Endothelial cell of umbilical vein (primary cell): ENCODE data around the gene FLNB. TPM values are rescaled to one million over a fixed set of nuclear protein-coding genes. Genes with fewer than 3 reads are reported as not detected.

Experiments used
- BruUV-seq: library from RNA; stranded (reverse); fragments of 400-500 nt; replicated peaks from 2 replicates; lab custom pipeline; 2021; lab: Mats Ljungman, UMichigan
- CTCF ChIA-PET: fragments of 300-600, 350-600 bp; sonication (Branson Sonifier 250); formaldehyde crosslinking; loops from one replicate; lab custom pipeline; 2021; ENCODE audit warnings: antibody characterized with exemption, inconsistent platforms; lab: Charles Lee
- POLR2A ChIA-PET: fragments of 300-600, 350-600 bp; sonication (Branson Sonifier 250); formaldehyde crosslinking; loops from one replicate; lab custom pipeline; 2021; ENCODE audit warnings: antibody characterized with exemption, inconsistent platforms; lab: Charles Lee
- DNase-seq: peaks from one replicate; pipeline ENCODE4 v3.0.0-alpha.2; 2011; ENCODE audit warnings: low read depth, low spot score
- FAIRE-seq: peaks from 2 replicates; lab custom pipeline; 2011; peaks lifted over from hg19 to GRCh38; lab: Jason Lieb, UNC
- H2AFZ ChIP-seq: 2 replicates; pipeline ENCODE4 v1.6.0; 2012; ENCODE audit warnings: low read depth, low read length, control low read depth, inconsistent platforms
- H3K27ac ChIP-seq: 2 replicates; pipeline ENCODE4 v1.5.1; 2011; ENCODE audit warnings: low read depth, mild to moderate bottlenecking, control low read depth, low read length, moderate library complexity; ENCODE audit not compliant: insufficient read depth
- H3K27me3 ChIP-seq, 2 experiments: 2 replicates each; pipeline versions ENCODE4 v1.6.0 to v1.6.1; 2011; ENCODE audit warnings: low read length in 2 of 2, mixed read lengths in 1 of 2; ENCODE audit not compliant: control insufficient read depth in 2 of 2, insufficient read depth in 2 of 2
- H3K36me3 ChIP-seq, 2 experiments: 2 replicates in 1 of 2; 3 replicates in 1 of 2; pipeline ENCODE4 v1.5.1; 2011; ENCODE audit warnings: low read length in 2 of 2, mild to moderate bottlenecking in 1 of 2, moderate library complexity in 1 of 2; ENCODE audit not compliant: control insufficient read depth in 2 of 2, insufficient read depth in 2 of 2; ENCODE audit errors: extremely low read depth in 1 of 2
- H3K4me1 ChIP-seq: 3 replicates; pipeline ENCODE4 v1.5.1; 2011; ENCODE audit warnings: mild to moderate bottlenecking, low read length; ENCODE audit not compliant: control insufficient read depth, insufficient read depth; ENCODE audit errors: extremely low read depth
- H3K4me2 ChIP-seq: 2 replicates; pipeline ENCODE4 v1.6.1; 2011; ENCODE audit warnings: low read length, control low read depth, mixed read lengths; ENCODE audit not compliant: insufficient read depth
- H3K4me3 ChIP-seq, 3 experiments: fragments of 200-600 bp in 1 of 3; sonication (generic), shearing (Covaris generic) in 1 of 3; replicated peaks in 1 of 3; 2 replicates each; pipeline ENCODE4 v1.5.1; 2011 to 2016; ENCODE audit warnings: control low read depth in 3 of 3, low read length in 3 of 3, mild to moderate bottlenecking in 2 of 3, inconsistent platforms in 1 of 3, low read depth in 1 of 3, moderate library complexity in 1 of 3; ENCODE audit not compliant: insufficient read depth in 1 of 3
- H3K79me2 ChIP-seq: 2 replicates; pipeline ENCODE4 v1.6.0; 2012; ENCODE audit warnings: low read length, inconsistent platforms; ENCODE audit not compliant: control insufficient read depth, insufficient read depth
- H3K9ac ChIP-seq: replicated peaks from 2 replicates; pipeline ENCODE3; 2011; ENCODE audit warnings: low read length, control low read depth; ENCODE audit not compliant: insufficient read depth; ENCODE audit errors: extremely low read depth
- H3K9me1 ChIP-seq: replicated peaks from 3 replicates; pipeline ENCODE4 v1.6.0; 2011; ENCODE audit warnings: mild to moderate bottlenecking, low read length; ENCODE audit not compliant: control insufficient read depth, insufficient read depth; ENCODE audit errors: extremely low read depth
- H3K9me3 ChIP-seq: replicated peaks from 2 replicates; pipeline ENCODE4 v1.5.1; 2012; ENCODE audit warnings: low read length, inconsistent platforms; ENCODE audit not compliant: control insufficient read depth, insufficient read depth
- H4K20me1 ChIP-seq: replicated peaks from 2 replicates; pipeline ENCODE3; 2011; ENCODE audit warnings: mild to moderate bottlenecking, low read length; ENCODE audit not compliant: control insufficient read depth, insufficient read depth; ENCODE audit errors: extremely low read depth
- CTCF ChIP-seq, 2 donors: IDR thresholded peaks; 1 replicate in 1 of 2; 2 replicates in 1 of 2; pipeline ENCODE4 v1.5.1; 2011; ENCODE audit warnings: low read length in 2 of 2, mild to moderate bottlenecking in 2 of 2, moderate library complexity in 2 of 2, control low read depth in 1 of 2, inconsistent platforms in 1 of 2, low read depth in 1 of 2; ENCODE audit not compliant: insufficient read depth in 1 of 2; ENCODE audit errors: extremely low read depth in 1 of 2
- EZH2 ChIP-seq: IDR thresholded peaks from 2 replicates; pipeline ENCODE4 v1.6.1; 2012; ENCODE audit warnings: borderline replicate concordance, low read depth, mild to moderate bottlenecking, moderate library complexity, low read length, inconsistent platforms; ENCODE audit not compliant: severe bottlenecking
- FOS ChIP-seq: IDR thresholded peaks from 2 replicates; pipeline ENCODE4 v1.6.1; 2011; ENCODE audit warnings: mild to moderate bottlenecking, low read length, moderate library complexity, borderline replicate concordance; ENCODE audit not compliant: insufficient read depth
- GATA2 ChIP-seq: IDR thresholded peaks from 2 replicates; pipeline ENCODE4 v1.7.0; 2011; ENCODE audit warnings: low read depth, mild to moderate bottlenecking, moderate library complexity, mixed read lengths, low read length; ENCODE audit not compliant: insufficient read length, insufficient read depth
- JUN ChIP-seq: IDR thresholded peaks from 2 replicates; pipeline ENCODE4 v1.6.1; 2011; ENCODE audit warnings: borderline replicate concordance, low read depth; ENCODE audit not compliant: insufficient read length, insufficient read depth
- MAX ChIP-seq: IDR thresholded peaks from 2 replicates; pipeline ENCODE4 v1.6.1; 2011; ENCODE audit not compliant: insufficient read depth, insufficient read length
- MYC ChIP-seq: IDR thresholded peaks from one replicate; pipeline ENCODE4 v1.6.1; 2011; ENCODE audit warnings: mild to moderate bottlenecking, low read depth, low read length
- POLR2A ChIP-seq: IDR thresholded peaks from 2 replicates; pipeline ENCODE4 v1.6.1; 2012; ENCODE audit warnings: low read depth, mild to moderate bottlenecking, control low read depth, low read length
- POLR2AphosphoS5 ChIP-seq: IDR thresholded peaks from 2 replicates; pipeline ENCODE4 v1.6.1; 2012; ENCODE audit warnings: low read depth, mild to moderate bottlenecking, control low read depth, low read length, moderate library complexity; ENCODE audit not compliant: insufficient read depth
- dilution Hi-C: fragments of 300-500 bp; cut with MboI; formaldehyde crosslinking; loops from one replicate; pipeline ENCODE4 v1.15.0; 2019; ENCODE audit warnings: low sequenced_read_pairs; ENCODE audit not compliant: extremely low pct_ligation_motif_present
- intact Hi-C: fragments of 100-400 bp; cut with micrococcal nuclease; formaldehyde crosslinking; loops from one replicate; pipeline ENCODE4 v1.10.0; 2022
- polyA plus RNA-seq, 4 experiments: library from polyadenylated mRNA; depleted of rRNA in 3 of 4; stranded (reverse) in 3 of 4; unstranded in 1 of 4; fragments of >200 nt; gene quantifications; 2 replicates each; pipeline versions ENCODE4 v1.2.1 to v1.2.3, GENCODE V29; 2011 to 2012; ENCODE audit warnings: missing spikeins in 1 of 4
- total RNA-seq: library from RNA; stranded (reverse); gene quantifications from 2 replicates; pipeline ENCODE4 v1.2.3, GENCODE V29; 2021

FLNB gene
- total and polyA plus RNA-seq, 2 donors (not counting 3 experiments of a cell fraction or from before 2014, with no cell fraction given): 479 to 670 TPM

DNA sequence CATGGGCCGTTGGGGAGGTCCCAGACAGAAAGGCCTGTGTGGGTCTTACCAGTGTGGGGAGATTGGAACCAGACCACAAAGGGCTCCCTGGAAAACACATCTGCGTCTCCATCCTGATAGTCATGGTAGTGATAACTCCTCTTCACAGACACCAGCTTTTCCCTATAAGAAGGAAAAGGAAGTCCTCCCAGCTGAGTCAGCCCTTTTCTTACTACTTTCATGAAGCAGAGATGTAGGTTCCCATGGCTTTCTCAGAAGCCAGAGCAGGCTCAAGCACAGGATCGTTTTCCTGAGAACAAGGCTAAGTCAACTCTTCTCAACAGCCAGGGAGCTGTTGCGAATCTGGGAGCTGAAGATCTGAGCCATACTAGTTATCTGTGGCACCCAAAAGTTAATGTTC, 196.5 kb downstream of the FLNB start:
- intact Hi-C loops (no loop called here), dilution Hi-C loops (no loop called here)
- DNase-seq: no peak
- no peak overlapping the region for H2AFZ ChIP-seq
- no peak for TF ChIP-seq POLR2A
- TF ChIP-seq FOS: no peak
- no peak for TF ChIP-seq POLR2AphosphoS5
- TF ChIP-seq MYC: no peak
- TF ChIP-seq GATA2: no peak
- ChIA-PET CTCF (interaction anchor here (1.1 to 3.5 kb wide), 3 partner anchors 8 to 17 kb away, joined by 5 to 14 read pairs (median 11); no protein-coding TSS in a partner anchor), POLR2A (no interaction called here)
- H3K4me3 ChIP-seq: no peak overlapping the region
- H3K36me3 ChIP-seq: no peaks in the 10 kb centered on the region
- no peak overlapping the region for H3K9ac ChIP-seq
- BruUV-seq: no TSS peak
- no peak overlapping the region for H3K27ac ChIP-seq
- no peak for FAIRE-seq
- H3K79me2 ChIP-seq: no peaks in the 10 kb centered on the region
- no peaks in the 10 kb centered on the region for H3K9me1 ChIP-seq
- no peaks in the 10 kb centered on the region for H3K27me3 ChIP-seq
- no peak overlapping the region for H3K4me2 ChIP-seq
- H3K9me3 ChIP-seq: no peaks in the 10 kb centered on the region
- H4K20me1 ChIP-seq: no peaks in the 10 kb centered on the region
- H3K4me1 ChIP-seq: peaks cover 6% of the 10 kb centered on the region

GRCh38 chr3:58205981-58206380, 197.8 kb downstream of the FLNB start:
- H3K79me2 ChIP-seq: no peaks in the 10 kb centered on the region
- FAIRE-seq: no peak
- H3K27ac ChIP-seq: no peak overlapping the region
- dilution Hi-C loops: no loop called here
- H3K9me1 ChIP-seq: no peaks in the 10 kb centered on the region
- no peak overlapping the region for H2AFZ ChIP-seq
- POLR2A ChIA-PET: no interaction called here
- H3K36me3 ChIP-seq: no peaks in the 10 kb centered on the region
- no peak for DNase-seq
- no peak overlapping the region for H3K9ac ChIP-seq
- intact Hi-C loops: no loop called here
- peaks cover 1% of the 10 kb centered on the region for H3K4me1 ChIP-seq
- H3K4me2 ChIP-seq: no peak overlapping the region
- TF ChIP-seq JUN: no peak
- no peak for TF ChIP-seq MYC
- TF ChIP-seq EZH2: no peak
- TF ChIP-seq MAX: no peak
- no peak for TF ChIP-seq FOS
- TF ChIP-seq POLR2A: no peak
- TF ChIP-seq GATA2: no peak
- no peak for TF ChIP-seq CTCF (IDR thresholded peaks at IDR 0.05; ENCODE audit: extremely low read depth in 1 of 2, insufficient read depth in 1 of 2, low read depth in 1 of 2, low read length in 2 of 2)
- BruUV-seq: no TSS peak
- no peaks in the 10 kb centered on the region for H4K20me1 ChIP-seq
- H3K4me3 ChIP-seq: no peak overlapping the region
- H3K27me3 ChIP-seq: no peaks in the 10 kb centered on the region
- no peaks in the 10 kb centered on the region for H3K9me3 ChIP-seq
- CTCF ChIA-PET: interaction anchor here (1.1 to 2.1 kb wide), 2 partner anchors 11 to 18 kb away, joined by 5 to 11 read pairs; no protein-coding TSS in a partner anchor
